ENCODE measurements around the gene SCAF1.
A peak's percentile ranks its signal among the peaks of the same experiment; 100 is the strongest.

The SCAF1 gene

DNA sequence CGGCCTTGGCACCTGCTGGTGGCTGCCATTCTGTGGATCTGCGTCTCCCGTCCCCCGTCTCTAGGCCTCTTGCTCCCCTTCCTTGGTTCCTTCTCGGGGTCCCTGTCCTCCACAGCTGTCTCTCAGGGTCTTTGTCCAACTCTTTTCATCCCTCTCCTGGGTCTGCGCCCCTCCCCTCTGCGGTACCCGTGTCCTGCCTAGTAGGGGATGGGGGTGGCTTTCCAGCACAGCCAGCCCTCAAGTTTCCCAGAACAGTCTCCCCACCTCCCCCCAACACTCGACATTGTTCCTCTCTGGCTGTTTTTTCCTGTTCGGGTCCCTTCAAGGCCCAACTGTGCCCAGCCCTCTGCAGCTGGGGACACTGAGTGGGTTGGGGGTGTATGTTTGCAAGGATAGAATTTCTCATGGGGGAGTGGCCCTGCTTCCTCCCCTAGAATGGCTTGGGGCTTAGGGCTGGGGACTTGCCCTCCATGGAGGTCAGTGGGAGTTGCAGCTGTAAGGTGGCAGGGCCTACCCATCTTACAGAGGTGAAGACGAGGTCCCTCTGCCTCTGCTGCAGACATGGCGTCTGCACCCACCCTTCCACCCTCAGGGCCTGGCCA, 46.6 kb downstream of the SCAF1 start:
- no peak for DNase-seq

DNA sequence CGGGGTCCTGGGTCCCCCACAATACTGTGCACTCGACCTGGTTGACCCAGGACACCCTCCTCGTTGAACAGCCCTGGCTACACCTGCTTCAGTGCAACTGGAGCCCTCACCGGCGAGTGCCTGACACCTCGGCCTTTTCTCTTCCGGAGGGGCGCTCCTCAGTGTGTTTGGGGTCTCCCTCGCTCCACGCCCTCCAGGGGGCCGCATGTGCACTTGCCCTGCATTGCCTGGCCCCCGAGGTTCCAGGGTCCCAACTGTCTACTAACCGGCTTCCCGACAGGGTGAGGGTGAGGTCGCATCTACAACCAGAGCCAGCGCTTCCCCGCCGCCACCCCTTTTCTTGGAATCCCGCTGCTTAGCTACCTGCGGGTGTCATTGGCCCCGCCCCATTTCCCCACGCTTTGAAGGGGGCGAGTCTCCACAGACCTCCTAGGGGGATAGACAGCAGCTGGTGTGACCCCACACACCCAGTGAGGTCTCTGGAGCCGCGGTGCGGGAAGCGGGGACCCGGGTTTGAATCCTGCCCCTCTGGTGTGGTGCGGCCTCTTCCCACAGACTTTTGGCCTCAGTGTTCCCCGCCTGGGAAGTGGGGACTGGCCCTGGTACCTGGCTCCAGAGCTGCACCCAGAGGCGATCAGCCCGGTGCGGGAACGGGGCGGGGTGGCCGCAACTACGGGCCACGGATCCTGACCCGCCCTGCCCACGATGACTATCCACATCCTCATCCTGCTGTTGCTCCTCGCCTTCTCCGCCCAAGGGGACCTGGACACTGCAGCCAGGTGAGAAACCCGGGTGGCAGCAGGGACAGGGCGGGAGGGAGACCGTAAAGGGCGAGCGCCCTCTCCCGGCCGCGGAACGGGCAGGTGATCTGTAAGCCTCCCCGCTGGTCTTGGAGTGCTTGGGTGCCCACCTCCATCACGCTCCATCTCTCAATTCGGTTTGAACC, 47.4 kb downstream of the SCAF1 start, which contains the start of gene ADM5:
Gene ADM5 (plus strand): TSS at position 462 of the 946 bp plus-strand sequence. CDS start 244 bp downstream, at position 706.
- no peak for DNase-seq

DNA sequence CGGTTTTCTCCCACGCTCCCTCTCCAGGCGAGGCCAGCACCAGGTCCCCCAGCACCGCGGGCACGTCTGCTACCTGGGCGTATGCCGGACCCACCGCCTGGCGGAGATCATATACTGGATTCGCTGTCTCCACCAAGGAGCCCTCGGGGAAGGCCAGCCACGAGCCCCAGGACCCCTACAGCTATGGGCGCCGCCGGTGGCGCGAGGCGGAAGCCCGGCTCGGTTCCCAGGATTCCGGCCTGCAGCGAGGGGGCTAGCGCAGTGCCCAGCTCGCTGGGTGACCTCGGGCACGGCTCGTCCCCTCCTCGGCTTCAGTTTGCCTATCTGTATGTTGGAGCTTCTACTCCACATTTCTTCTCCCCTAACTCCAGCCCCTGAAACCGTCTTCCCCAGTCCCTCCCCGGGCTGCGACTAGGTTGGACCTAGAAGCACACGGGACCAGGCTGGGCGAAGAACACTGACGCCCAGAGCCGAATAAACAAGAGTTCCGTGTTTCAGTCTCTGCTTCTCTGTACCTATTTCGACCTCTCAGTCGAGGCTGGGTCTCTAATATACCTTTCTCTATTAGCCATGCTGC, 48.2 kb downstream of the SCAF1 start:
- DNase-seq, result no peak

DNA sequence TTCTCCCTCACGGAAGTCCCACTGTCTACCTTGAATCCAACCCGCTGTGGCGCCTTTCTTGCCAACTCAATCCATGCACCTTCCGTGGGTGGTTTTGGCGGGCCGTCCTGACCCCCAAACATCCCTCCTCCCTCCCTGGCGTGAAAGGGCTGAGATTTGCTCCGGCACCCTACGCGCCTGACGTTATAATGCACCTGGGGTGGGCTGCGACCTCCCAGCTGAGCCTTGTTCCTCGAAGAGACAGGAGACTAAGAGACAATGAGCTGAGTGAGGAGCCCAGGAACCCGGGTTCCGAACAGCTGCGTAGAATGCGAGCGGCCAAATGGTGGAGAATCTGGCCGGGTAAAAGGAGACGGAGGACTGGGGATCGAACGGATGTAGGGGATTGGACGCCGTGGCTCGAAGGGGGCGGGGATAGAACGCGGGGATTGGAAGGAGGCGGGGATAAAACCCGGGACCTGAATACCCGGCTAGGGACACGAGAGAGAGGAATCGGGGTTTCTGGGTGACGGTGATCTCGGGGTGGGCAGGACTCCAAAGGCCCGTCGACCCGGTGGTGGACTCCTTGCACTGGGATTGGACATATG, 48.7 kb downstream of the SCAF1 start, which contains the start of gene CPT1C:
Gene CPT1C (plus strand): TSS at position 461 of the 587 bp plus-strand sequence. CDS start 1,137 bp downstream, outside the sequence.
- peak; percentile 85 for DNase-seq

DNA sequence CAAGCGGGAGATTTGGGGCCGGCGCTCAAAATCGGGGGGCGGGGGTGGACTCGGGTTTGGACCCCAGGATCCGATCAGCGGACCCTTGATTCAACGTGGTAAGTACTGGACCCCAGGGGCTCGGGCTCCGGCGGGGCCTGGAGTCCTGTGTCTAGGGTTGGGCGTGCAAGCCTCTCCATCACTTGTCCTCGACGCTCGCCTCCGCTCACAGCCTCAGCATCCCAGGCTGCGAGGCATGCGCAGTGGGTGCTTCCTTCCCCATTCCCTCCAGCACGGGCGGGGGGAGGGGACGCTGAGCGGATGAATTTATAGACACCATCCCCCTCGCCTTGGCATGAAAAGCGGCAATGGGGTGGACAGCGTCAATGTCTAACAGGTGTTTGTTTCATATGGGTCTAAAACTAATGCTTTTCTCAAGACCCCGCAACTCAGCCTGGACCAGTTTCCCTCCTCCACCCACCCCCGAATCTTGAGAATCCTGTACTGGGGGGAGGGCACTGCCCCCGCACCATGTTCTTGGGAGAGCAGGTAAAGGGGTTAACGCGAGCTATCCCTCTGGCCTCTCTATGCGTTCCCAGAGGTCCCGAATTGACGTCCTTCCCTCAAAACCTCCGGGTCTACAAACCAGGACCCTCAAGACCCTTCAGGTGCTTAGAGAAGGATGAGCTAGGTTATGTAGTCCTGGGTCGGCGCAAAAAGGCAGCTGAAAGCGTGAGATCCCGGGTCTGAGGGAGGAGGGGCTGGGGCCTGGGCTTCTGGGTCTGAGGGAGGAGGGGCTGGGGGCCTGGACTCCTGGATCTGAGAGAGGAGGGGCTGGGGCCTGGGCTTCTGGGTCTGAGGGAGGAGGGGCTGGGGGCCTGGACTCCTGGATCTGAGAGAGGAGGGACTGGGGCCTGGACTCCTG, 49.5 kb downstream of the SCAF1 start:
- peak; percentile 58 for DNase-seq

DNA sequence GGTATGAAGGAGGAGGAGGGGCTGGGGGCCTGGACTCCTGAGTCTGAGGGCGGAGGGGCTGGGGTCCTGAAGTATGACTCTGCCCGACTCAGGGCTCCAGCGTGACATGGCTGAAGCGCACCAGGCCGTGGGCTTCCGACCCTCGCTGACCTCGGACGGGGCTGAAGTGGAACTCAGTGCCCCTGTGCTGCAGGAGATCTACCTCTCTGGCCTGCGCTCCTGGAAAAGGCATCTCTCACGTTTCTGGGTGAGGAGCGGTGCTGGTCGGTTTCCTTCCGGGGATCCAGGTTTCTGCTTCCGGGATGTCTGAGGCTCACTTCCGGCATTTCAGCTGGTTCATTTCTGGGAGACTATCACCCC, 50.1 kb downstream of the SCAF1 start:
- no peak for DNase-seq

DNA sequence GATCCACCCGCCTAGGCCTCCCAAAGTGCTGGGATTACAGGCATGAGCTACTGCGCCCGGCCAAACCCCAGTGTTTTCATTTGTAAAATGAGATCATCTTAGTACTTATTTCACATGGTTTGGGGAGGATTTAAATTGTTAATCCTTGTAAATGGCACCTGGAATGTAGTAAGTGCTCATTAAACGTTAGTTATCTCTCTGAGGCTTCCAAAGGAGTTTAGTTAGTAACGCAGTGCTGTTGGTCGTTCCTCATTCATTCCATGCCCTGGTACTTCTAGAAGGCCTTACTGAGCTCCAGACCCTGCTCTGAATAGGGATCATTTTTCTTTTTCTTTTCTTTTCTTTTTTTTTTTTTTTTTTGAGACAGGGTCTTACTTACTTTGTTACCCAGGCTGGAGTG, 54.1 kb downstream of the SCAF1 start:
- no peak for DNase-seq

DNA sequence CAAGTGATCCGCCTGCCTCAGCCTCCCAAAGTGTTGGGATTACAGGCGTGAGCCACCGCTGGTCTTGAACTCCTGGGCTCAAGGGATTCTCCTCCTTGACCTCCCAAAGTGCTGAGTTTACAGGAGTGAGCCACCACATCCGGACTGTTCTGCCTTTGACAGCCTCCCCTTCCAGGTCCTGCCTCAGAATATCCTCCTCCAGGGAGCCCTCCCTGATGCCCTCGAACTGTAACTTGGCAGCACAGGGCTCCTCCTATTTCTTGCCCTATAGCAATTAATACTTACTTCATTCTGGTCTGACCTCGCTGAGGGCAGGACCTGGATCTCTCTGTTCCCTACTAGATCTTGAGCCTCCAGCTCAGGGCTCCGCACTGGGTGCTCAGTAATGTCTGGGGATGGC, 54.9 kb downstream of the SCAF1 start:
- DNase-seq, result no peak

DNA sequence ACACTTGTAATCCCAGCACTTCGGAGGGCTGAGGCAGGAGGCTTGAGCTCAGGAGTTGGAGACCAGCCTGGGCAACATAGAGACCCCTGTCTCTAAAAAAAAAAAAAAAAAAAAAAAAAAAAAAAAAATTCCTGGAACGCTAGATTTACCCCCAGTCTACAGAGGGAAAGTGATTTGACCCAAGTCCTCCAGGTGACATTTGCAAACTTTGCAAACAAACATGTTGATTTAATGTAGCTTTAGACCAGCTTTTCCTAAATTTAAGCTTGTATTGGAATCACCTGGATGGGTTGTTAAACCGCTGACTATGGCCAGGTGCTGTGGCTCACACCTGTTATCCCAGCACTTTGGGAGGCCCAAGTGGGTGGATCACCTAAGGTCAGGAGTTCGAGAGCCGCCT, 57.4 kb downstream of the SCAF1 start:
- no peak for DNase-seq

DNA sequence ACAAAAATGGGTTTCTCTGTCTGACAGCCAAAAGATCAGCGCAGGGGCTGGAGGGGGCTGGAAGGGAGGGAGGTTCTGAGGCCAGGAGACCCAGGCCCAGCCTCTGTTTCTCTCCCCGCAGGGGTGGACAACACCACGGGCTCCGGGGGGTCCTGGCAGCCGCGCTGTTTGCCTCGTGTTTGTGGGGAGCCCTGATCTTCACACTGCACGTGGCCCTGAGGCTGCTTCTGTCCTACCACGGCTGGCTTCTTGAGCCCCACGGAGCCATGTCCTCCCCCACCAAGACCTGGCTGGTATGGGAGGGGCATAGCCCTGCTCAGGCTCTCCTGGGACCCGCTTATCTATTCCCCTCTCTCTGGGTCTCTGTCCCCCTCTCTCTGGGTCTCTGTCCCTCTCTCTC, 58.6 kb downstream of the SCAF1 start:
- no peak for DNase-seq

DNA sequence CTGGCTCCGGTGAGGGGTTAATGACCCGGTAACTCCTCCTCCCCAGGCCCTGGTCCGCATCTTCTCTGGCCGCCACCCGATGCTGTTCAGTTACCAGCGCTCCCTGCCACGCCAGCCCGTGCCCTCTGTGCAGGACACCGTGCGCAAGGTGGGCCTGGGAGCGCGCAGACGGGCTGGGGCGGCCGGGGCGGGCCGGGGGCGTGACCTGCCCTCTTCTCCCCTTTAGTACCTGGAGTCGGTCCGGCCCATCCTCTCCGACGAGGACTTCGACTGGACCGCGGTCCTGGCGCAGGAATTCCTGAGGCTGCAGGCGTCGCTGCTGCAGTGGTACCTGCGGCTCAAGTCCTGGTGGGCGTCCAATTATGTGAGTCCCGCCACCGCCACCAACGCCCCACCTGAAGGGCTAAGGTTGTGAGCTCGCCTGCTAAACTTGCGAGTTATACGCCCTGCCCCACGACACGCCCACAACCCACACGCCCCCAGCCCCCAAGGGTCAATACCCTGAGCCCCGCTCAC, 59.3 kb downstream of the SCAF1 start:
- no peak for DNase-seq

DNA sequence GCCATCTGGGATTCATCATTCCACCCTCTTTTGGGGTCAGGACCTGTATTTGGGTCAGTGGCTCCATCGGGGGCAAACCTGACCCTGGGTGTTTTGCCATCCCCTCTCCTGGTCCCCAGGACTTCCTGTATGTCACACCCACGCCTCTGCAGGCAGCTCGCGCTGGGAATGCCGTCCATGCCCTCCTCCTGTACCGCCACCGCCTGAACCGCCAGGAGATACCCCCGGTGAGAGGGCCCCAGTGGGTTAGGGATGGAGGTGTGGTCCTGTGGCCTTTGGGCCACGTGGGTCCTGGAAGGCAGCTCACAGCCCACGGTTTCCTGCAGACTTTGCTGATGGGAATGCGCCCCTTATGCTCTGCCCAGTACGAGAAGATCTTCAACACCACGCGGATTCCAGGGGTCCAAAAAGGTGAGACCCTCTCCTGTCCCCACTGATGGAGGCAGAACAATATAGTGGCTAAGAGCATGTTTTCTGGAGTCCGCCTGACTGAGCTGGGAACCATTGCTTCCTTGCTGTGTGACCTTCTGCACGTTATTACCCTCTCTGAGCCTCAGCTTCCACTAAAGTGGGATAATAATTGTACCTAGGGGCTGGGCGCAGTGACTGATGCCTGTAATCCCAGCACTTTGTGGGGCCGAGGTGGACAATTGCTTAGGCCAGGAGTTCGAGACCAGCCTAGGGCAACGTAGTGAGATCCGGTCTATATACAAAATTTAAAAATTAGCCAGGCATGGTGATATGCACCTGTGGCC, 63.1 kb downstream of the SCAF1 start:
- no peak for DNase-seq

DNA sequence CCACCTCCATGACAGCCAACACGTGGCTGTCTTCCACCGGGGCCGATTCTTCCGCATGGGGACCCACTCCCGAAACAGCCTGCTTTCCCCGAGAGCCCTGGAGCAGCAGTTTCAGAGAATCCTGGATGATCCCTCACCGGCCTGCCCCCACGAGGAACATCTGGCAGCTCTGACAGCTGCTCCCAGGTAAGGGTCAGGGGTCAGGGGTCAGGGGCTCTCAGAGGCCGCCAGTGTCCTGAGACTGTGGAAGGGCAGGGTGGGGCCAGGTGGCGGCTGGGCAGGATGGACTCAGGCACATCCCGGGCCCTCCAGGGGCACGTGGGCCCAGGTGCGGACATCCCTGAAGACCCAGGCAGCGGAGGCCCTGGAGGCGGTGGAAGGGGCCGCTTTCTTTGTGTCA, 63.9 kb downstream of the SCAF1 start:
- DNase-seq, result no peak

Measured in NCI-H446 treated with DMSO at 0.1 percent for 48 hours (cell line).